Hypothalamus (tissue), 51 donors: ENCODE data around the gene GLYAT.
"Not testable (repeated sequence)": the region's sequence is repeated elsewhere in the genome, so short reads cannot be mapped to it uniquely, and the experiment has no call there.

ENCODE experiments used
- DNase-seq, 51 donors: peaks; one replicate each; lab custom pipeline; 2025; lab: John Stamatoyannopoulos, UW

Gene GLYAT

GRCh38 chr11:58685973-58686722, 45.6 kb downstream of the GLYAT start:
- no peak for DNase-seq

- DNase-seq, result not testable (repeated sequence)
These were observed 49.1 kb downstream of the GLYAT start for GRCh38 chr11:58682660-58683059.

- not testable (repeated sequence) for DNase-seq
These were observed 54.2 kb downstream of the GLYAT start for GRCh38 chr11:58677536-58677935.

GRCh38 chr11:58676563-58677135, 55.1 kb downstream of the GLYAT start:
- no peak for DNase-seq

- peak in 45 of 51 donors; percentile 1 to 85 (median 45) for DNase-seq
These were observed 56.2 kb downstream of the GLYAT start for GRCh38 chr11:58675334-58676155.

GRCh38 chr11:58674609-58675008, 57.1 kb downstream of the GLYAT start:
- no peak for DNase-seq

- no peak for DNase-seq
These were observed 59.6 kb downstream of the GLYAT start for GRCh38 chr11:58671983-58672633.

GRCh38 chr11:58659910-58660570, 71.7 kb downstream of the GLYAT start:
- no peak for DNase-seq

GRCh38 chr11:58659404-58659803, 72.3 kb downstream of the GLYAT start:
- no peak for DNase-seq
